Mucosa of gallbladder (tissue), 1 donor: Measurements from ENCODE around the gene MYT1. TPM values are rescaled to one million over a fixed set of nuclear protein-coding genes. Genes with fewer than 3 reads are reported as not detected.
"Not testable (repeated sequence)": the region's sequence is repeated elsewhere in the genome, so short reads cannot be mapped to it uniquely, and the experiment has no call there.

Source experiments
- DNase-seq: peaks from one replicate; pipeline ENCODE4 v3.0.0-alpha.2; 2020; ENCODE audit warnings: low spot score
- total RNA-seq: library from RNA; stranded (reverse); gene quantifications from one replicate; pipeline ENCODE4 v1.2.1, GENCODE V29; 2021
- donor health status: DM: no; HTN: no; CAD: no.

The MYT1 gene
- total RNA-seq, 1 donor from 2014 or later: 0.17 TPM

GRCh38 chr20:64229507-64230061, 65.3 kb downstream of the MYT1 start:
- DNase-seq: no peak

GRCh38 chr20:64230461-64231145, 66.4 kb downstream of the MYT1 start:
- no peak for DNase-seq

GRCh38 chr20:64231621-64232550, 67.6 kb downstream of the MYT1 start:
- DNase-seq: no peak

- peak; percentile 75 for DNase-seq
Measured at GRCh38 chr20:64232794-64233193, 68.5 kb downstream of the MYT1 start.

GRCh38 chr20:64233725-64234124, 69.5 kb downstream of the MYT1 start:
- peak; percentile 36 for DNase-seq

- no peak for DNase-seq
Measured at GRCh38 chr20:64234291-64234791, 70.1 kb downstream of the MYT1 start.

GRCh38 chr20:64234921-64235565, 70.8 kb downstream of the MYT1 start:
- DNase-seq: not testable (repeated sequence)

GRCh38 chr20:64236137-64237088, 72.2 kb downstream of the MYT1 start:
- no peak for DNase-seq

GRCh38 chr20:64237316-64237715, 73.1 kb downstream of the MYT1 start:
- no peak for DNase-seq

- no peak for DNase-seq
Measured at GRCh38 chr20:64238115-64238825, 74.0 kb downstream of the MYT1 start.

GRCh38 chr20:64238851-64239387, 74.7 kb downstream of the MYT1 start:
- DNase-seq: no peak

GRCh38 chr20:64239449-64240242, 75.4 kb downstream of the MYT1 start:
- DNase-seq: no peak

- DNase-seq: no peak
Measured at GRCh38 chr20:64240243-64241015, 76.2 kb downstream of the MYT1 start.

- DNase-seq: no peak
Measured at GRCh38 chr20:64241061-64241460, 76.8 kb downstream of the MYT1 start.

GRCh38 chr20:64242003-64242796, 77.9 kb downstream of the MYT1 start:
- DNase-seq: no peak

GRCh38 chr20:64242797-64243475, 78.7 kb downstream of the MYT1 start:
- no peak for DNase-seq
